D341Med (cell line): Measurements from ENCODE around the gene CHMP4B.

Experiments
- DNase-seq: peaks from one replicate; pipeline ENCODE4 v3.0.0; 2012; ENCODE audit warnings: low spot score

CHMP4B gene

DNA sequence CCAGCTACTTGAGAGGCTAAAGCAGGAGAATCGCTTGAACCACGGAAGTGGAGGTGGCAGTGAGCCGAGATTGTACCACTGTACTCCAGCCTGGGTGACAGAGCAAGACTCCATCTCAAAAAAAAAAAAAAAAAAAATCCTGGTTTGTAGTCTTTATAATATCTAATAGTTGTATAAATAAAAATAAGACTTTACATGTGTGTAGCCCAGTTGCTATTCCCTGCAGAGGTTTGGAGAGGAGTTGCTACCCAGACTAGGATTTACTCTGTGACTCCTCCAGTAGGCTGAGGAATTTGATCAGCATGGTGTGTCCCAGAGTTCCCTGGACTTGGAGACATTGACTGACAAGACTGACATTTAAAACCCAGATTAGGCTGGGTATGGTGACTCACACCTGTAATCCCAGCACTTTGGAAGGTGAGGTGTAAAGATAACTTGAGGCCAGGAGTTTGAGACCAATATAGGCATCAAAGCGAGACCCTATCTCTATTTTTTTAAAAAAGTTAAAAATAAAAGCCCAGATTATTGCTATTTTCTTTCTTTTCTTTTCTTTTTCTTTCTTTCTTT, 10.2 kb downstream of the CHMP4B start:
- DNase-seq = no peak

DNA sequence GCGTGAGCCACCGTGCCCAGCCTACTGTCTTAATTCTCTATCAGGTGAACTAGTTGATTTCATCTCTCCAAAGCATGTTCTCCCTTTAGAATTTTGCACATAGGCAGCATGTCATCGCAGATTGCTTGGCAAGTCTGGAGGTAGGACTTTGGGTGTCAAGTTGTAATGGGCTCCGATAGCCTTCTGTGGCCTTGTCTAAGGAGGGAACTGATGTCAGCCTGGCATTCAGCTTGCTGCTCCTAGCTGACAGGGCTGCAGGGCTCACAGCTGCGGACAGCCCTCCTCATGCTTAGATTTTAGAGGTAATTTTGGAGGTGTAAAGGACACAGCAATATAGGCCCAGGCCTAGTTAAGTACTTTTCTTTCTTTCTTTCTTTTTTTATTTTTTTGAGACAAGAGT, 11.3 kb downstream of the CHMP4B start:
- no peak for DNase-seq

DNA sequence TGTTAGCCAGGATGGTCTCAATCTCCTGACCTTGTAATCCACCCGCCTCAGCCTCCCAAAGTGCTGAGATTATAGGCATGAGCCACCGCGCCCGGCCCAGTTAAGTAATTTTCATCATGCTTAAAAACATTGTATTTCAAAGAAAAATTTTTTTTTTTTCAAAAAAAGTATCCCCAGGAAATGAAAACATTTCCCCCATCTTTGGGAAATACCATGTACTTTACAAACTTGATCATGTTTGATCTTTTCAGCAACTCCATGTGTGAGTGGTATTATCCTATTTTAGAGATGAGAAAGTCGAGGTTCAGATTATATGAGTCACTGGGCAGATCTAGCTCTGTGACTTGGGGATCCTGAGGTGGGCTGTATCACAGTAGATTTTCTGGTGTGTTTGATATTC, 11.8 kb downstream of the CHMP4B start:
- DNase-seq = no peak

DNA sequence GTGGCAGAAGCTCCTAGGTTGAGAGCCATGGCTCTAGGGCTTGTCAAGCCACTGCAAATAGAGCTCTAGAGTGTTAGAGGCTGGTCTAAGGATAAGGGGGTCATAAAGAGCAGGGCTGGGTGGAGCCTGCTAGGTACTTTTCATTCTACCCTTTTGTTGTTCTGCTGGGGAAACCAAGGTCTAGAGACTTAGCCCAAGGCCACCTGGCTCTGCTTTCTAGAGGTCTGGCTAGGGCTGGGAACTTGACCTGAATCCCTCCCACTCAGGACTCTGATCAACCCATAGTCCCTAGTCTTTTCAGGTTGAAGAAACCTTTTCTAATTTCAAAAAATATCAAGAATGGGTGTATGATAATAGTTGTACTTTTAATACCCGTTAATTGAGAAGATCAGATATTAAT, 13.7 kb downstream of the CHMP4B start:
- no peak for DNase-seq

DNA sequence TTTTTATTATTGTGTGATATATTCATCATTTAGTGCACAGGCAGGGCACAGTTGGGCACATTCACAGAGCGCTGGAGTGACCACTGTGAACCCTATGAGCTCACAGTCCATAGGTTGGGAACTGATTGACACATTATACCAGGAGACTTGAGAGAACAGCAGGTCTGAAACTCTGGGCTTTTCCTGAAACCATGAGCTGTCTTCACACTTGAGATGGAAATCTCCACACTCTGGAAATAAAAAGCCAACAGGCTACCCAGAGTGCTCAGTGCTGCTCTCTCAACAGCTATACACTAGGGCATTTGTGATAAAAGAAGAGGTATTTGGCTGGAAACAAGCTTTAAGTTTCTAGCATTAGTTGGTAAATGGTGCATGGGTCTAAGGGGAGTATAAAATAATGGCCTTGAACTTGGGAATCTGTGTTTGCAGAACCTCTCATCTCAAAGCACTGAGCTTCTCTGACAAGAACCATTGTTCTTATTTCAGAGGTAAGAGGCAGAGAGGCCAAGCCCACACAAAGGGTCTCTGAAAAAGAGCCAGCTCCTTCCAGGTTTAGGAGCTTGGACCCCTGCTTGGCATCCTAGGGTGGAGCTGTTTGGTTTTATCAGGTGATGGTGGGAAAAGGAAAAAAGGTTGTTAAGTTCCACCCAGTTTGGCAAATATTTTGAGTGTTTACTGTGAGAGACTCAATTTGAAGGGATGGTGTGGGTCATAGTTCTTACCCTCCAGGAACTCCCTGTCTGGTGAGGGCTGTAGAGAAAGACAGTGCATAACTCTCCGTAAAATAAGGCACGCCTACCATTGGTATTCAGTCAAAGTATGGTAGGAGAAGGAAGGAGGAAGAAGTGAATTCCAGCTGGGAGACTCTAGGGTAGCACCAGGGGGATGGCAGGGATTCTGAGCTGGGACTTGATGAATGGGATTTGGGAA, 14.5 kb downstream of the CHMP4B start:
- DNase-seq = no peak

DNA sequence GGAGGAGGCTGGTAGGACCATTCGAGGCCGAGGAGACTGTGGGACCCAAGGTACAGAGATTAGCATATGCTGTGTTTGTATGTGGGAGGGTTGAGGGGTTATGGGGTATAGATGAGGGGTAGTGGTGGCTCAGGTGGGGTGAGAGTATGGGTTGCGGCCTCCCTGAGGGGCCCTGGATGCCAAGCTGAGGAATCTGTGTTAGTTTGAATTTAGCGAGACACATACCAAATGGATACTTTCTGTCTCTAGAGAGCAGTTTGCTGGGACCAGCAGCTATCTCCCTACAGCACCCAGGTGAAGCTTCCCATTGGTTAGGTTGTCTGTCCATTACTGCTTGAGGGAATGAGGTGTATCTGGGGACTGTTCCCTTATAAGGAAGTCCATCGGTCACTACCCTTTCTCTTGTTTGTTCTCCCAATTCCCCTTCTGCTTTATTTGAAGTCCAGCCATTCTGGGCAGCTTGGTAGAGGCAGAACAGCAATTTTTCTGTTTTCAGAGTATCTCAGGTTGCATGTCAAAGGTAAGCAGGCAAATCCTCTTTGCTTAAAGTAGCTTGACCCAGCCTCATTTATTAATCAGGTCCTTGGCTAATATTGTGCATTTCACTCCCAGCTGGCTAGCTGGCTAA, 15.2 kb downstream of the CHMP4B start:
- DNase-seq = no peak

DNA sequence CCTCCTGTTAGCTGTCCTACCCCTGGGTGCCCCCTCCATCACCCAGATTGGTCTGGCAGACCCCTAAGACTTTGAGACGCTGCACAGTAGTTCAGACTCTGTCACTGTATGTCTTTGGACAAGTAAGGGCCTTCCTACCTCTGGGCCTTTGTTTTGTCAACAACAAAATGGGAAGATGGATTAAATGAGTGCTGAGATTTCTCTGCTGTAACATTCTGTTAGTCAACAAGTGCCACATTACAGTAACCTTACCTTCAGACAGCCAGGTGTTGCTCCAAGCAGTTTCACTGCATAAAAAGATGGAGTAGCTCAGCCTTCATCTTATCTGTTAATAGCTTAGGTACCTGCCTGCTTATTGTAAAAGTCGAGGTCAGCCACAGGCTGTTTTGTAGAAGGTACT, 16.0 kb downstream of the CHMP4B start:
- no peak for DNase-seq

DNA sequence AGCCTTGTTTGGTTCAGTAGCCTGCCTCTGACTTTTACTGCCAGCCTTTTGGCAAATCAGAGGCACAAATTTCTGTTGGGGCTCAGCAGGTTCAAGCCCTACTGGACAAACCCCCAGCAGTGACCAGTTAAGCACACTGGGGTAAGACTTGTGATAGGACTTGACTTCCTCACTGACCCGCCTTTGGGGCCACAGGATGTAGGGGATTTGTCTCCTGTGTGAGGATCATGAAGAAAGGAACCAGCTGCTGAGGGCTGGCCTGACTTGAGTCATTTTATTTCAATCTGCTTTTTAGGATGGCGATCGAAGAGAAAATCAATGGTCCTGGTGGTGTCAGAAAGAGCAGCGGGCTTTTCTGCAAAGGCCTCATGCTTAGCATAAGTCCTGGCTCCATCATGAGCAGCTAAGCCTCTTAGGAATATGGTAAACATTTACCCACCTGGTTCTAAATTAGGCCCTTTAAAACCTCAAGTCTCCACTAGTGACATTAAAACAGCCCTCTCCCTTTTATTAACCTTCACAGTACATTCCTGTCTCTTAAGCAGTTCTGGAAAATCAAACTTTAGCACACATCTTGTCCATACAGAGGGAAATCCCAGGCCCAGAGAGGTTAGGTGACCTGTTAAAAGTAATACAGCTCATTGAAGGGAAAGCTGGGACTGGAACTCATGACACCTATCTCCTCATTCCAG, 16.6 kb downstream of the CHMP4B start:
- DNase-seq = no peak

DNA sequence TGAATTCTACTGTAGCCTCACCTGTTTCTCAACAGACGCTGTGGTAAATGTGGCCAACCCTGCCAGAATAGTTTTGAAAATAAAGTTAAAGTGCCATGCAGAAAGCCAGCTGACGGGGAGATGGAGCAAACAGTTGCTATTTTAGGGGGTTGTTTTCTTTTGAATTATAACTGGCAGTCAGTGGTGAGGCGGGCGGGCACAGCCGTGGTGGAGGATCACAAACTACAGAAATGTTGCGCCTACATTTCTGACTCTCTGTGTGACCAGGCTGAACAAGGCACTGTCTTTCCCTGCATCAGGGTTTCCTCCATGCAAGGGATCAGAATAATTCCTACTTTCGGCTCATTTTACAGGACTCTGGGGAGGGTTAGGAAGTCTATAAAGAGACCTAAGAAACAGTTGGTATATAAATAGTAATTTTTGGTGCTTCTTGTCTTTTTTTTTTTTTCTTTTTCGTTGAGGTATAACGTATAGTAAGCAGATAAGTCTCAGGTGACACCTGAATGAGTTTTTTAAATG, 17.2 kb downstream of the CHMP4B start:
- no peak for DNase-seq

DNA sequence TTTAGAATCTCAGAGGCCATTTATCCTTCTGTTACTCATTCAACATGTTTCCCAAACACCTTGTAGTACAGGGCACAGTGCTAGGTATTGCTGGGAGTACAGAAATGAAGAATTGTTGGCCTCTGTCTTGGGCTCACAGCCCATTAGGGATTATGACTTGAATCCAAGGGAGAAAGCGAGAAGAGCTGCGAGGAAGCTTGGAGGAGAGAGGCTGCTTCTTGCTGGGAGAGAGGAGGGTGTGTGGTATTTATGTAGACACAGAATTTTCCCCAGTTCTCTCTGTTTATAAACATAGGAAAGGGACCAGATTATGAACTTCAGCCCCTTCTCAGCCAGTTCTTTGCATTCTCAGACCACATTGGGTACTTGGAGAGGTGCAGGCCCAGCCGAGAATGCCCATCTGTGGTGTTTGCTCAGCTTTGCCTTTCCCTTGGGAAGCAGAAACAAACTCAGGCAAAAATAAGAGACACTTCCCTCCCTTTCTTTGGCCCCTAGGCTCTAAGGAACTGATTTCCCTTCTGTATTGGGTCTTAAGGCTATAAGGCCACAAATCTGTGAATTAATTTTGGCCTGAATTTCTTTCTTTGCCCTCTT, 17.9 kb downstream of the CHMP4B start:
- DNase-seq = no peak

DNA sequence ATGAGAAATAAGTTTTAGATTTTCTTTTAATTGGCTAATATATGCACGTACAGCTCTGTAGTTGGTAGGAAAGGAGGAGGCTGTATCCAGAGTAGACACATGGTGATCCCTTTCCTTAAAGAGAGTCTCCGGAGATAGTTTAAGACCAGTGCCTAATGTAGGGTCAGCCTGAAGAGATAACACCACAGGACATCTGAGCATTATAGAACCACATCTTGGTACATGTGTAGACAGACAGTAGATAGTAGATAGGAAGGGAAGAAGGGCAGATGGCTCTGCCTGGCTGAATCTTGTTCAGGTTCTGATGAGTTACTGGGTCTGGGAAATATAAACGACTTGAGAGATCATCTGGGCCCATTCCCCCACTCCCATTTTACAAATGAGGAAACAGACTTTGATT, 18.5 kb downstream of the CHMP4B start:
- no peak for DNase-seq

DNA sequence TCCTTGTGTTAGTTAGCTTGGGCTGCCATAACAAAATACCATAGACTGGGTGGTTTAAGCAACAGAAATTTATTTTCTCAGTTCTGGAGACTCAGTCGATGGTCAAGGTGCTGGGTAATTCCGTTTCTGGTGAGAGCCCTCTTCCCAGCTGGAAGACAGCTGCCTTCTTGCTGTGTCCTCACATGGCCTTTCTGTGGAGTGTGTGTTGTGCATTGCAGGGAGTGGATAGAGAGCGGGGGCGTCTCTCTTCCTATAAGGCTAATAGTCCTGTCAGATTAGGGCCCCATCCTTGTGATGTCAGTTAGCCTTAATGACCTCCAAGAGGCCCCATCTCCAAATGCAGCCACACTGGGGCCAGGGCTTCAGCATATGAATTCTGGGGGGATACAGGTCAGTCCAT, 19.2 kb downstream of the CHMP4B start:
- no peak for DNase-seq

DNA sequence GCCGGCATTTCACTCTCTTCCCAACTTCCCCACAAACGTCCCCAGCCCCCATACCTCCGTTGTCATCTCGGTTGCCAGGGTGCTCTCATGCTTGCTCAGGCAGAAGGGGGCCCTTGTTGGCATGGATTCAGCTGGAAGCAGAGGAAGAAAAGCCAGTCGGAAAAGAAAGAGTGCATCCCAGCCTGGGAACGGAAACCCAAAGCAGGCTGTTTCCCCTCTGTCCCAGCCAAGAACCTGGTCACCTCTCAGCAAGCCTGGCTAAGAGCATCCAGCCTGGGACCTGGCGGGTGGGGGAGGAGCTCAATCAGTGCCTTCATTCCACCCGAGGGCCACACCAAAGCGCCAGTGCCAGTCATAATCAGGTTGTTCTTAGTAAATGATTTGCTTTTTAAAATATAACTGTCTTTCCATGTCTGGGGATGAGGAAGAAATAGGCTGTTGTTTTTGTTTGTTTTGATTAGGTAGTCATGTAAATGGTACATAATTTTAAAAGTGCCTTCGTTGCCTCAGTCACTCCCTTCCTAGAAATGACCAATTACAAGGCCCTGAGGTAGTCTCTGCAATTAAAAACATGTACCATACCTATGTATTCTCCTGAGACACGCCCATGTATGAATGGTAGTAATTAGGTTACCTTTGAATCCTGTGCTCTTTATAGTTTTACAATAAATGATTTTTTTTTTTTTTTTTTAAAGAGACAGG, 21.1 kb downstream of the CHMP4B start:
- DNase-seq = no peak

DNA sequence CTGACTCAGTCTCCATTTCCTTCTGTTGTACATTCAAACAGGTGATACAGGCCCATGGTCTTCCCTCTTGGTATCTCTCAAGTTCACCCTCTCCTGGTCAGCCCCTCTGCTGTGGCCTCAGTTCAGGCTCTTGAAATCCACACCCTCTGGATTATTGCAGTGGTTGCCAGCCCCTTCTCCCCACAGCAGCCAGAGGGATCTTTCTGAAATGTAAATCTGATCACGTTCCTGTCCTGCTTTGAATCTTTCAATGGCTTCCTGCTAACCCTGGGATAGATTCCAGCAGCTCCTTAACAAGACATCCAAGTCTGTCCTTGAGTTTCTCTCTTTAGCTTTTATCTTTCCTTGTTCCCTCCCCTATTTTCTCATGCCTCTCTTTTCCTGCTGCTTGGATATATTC, 22.2 kb downstream of the CHMP4B start:
- DNase-seq = no peak

DNA sequence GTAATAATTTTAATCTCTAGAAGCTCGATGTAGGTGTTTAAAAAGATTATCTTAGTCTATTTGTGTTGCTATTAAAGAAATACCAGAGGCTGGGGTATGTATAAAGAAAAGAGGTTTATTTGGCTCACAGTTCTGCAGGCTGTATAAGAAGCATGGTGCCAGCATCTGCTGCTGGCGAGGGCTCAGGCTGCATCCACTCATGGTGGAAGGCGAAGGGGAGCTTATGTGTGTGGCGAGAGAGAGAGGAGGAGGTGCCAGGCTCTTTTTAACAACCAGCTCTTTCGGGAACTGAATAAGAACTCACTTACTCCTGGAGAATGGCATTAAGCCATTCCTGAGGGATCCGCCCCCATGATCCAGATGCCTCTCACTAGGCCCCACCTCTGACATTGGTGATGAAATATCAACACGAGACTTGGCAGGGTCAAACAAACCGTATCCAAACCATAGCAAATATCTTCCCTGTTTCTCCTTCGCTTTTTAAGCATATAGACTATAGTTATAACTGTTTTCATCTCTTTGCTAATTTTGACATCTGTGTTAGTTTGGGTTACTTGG, 24.5 kb downstream of the CHMP4B start:
- DNase-seq = no peak

DNA sequence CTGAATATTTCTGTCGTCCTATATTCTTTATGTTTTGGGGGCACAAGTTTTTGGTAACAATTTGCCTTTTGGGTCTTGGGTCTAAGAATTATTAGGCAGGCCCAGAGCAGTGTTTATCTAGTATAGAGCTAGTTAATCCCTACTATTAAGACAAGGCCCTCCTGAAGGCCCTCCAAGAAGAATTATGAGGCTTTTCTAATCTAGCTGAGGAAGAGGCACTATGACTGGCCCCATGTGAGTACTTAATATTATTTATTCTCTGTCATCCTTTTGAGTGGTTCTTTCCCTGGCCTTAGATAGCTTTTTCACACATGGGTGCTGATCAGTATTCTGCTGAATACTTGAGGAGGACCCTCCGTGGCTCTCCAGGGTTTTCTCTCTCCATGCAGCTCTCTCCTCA, 25.1 kb downstream of the CHMP4B start:
- no peak for DNase-seq

DNA sequence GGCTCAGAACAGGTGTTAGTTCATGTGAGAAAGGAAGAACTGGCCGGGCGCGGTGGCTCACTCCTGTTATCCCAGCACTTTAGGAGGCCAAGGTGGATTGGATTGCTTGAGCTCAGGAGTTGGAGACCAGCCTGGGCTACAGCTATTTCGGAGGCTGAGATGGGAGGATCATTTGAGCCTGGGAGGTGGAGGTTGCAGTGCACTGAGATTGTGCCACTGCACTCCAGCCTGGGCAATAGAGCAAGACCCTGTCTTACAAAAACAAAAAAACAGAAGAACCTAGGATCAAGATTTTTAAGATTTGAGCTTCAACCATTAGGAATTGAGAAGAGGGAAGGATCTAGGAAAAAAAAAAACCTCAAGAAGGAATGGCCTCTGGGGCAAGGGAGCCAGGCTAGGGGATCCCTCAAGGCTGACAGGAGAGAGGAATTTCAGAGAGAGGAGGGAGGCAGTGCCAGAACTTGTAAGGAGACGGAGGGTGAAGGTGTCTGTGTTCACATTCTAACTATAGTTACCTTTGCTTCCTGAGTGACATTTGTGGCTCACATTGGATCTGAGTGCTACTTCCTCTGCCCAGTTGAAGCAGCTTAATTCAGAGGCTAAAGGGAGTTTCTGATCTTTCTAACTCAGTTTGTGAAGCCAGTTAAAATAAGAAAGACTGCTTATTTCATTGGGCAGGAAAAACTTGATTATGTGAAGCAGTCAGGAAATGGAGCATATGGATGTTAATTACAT, 26.1 kb downstream of the CHMP4B start:
- DNase-seq = no peak

DNA sequence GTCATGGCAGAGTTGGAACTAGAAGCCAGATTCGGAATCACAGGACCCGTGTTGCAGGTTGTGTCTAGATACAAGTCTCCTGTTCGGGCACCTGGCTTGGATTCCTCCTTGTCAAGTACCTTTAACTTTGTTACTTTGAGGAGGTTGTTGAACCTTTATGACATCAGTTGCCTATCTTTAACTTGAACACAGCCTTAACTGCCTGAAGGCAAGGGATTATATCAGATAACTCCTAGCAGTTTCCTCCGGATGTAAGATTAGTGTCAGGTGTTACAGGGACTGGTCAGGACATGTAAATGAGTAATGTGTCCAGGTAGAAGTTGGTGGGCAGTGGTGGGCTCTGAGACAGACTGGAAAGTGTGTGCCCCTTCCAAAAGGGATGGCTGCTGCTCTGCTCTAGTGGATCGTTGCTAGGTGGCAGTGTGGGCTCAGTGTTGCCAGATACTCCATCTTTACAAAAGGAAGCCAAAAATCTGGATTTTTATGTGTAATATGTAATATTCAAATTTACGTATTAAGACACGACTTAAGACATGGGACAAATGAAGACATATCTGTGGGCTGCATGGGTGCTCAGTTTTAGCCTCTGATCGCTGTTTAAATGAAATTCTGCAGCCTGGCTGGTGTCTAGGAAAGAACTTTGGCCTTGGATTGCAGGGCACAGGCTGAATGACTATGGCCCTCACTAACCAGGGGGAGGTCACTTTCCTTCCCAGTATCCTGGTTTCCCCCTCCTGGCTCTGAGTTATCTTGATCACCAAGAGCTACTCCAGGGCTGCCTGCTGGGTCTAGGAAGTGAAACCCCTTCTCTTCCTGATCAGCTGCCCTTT, 27.1 kb downstream of the CHMP4B start:
- no peak for DNase-seq

DNA sequence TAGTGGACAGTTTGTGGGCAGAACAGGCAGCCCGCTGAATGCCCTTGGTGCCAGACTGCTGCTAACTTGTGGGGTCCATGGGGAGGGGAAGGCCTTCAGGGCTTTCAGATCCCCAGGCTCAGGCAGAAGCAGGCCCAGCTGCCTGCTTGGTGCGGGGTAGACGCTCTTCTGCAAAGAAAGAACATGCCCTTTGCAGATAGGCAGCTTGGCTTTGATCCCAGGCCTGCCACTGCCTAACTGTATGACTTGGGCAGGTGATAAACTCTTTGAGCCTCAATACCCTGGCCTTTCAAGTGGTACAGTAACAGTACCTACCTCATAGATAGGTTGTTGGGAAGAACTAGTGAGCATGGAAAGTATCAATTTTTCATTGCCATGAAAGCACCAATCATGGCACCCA, 28.4 kb downstream of the CHMP4B start:
- no peak for DNase-seq

DNA sequence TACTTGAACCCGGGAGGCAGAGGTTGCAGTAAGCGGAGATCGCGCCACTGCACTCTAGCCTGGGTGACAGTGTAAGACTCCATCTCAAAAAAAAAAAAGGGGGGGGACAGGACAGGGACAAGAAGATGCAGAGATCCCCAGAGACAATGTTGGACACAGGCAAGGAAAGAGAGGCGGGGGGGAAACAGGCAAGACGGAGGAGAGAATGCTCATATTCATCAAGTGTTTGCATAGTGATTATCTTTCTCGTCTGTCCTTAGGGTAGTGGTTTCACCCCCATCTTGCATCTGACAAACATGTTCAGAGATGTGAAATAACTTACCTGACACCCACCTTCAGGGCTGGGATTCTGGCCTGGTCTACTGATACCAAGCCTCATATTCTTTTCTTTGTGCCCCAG, 29.0 kb downstream of the CHMP4B start:
- DNase-seq = no peak
